Measurements from ENCODE around the gene GRM3.

The GRM3 gene

GRCh38 chr7:86793136-86793535, 149.4 kb downstream of the GRM3 start:
- Histone ChIP-seq H3K27me3 (ENCODE audit: control insufficient read depth in 1 of 2, insufficient read depth in 2 of 2, low read length in 2 of 2) (no peaks in the 10 kb centered on the region), H3K9ac (ENCODE audit: low read length) (no peak overlapping the region), H3K9me3 (ENCODE audit: low read length) (no peaks in the 10 kb centered on the region), H3K27ac (ENCODE audit: low read depth, low read length) (no peak overlapping the region), H3K36me3 (ENCODE audit: insufficient read depth, low read length) (no peaks in the 10 kb centered on the region), H3K4me3 (ENCODE audit: low read depth in 1 of 2, low read length in 2 of 2) (no peak overlapping the region), H3K4me1 (ENCODE audit: insufficient read depth, low read length) (no peaks in the 10 kb centered on the region)

- no peaks in the 10 kb centered on the region for H3K27me3 ChIP-seq (ENCODE audit: control insufficient read depth in 1 of 2, insufficient read depth in 2 of 2, low read length in 2 of 2)
- H3K9ac ChIP-seq (ENCODE audit: low read length) = no peak overlapping the region
- H3K4me1 ChIP-seq (ENCODE audit: insufficient read depth, low read length) = no peaks in the 10 kb centered on the region
- H3K9me3 ChIP-seq (ENCODE audit: low read length) = no peaks in the 10 kb centered on the region
- no peaks in the 10 kb centered on the region for H3K36me3 ChIP-seq (ENCODE audit: insufficient read depth, low read length)
- H3K4me3 ChIP-seq (ENCODE audit: low read depth in 1 of 2, low read length in 2 of 2) = no peak overlapping the region
- H3K27ac ChIP-seq (ENCODE audit: low read depth, low read length) = no peak overlapping the region
Observed at GRCh38 chr7:86814661-86815379, 171.1 kb downstream of the GRM3 start.

GRCh38 chr7:86815556-86815955, 171.8 kb downstream of the GRM3 start:
- H3K9me3 ChIP-seq (ENCODE audit: low read length) = no peaks in the 10 kb centered on the region
- H3K4me3 ChIP-seq (ENCODE audit: low read depth in 1 of 2, low read length in 2 of 2) = no peak overlapping the region

GRCh38 chr7:86818903-86819302, 175.2 kb downstream of the GRM3 start:
- Histone ChIP-seq H3K4me3 (ENCODE audit: low read depth in 1 of 2, low read length in 2 of 2) (no peak overlapping the region), H3K4me1 (ENCODE audit: insufficient read depth, low read length) (no peaks in the 10 kb centered on the region), H3K27ac (ENCODE audit: low read depth, low read length) (no peak overlapping the region), H3K9ac (ENCODE audit: low read length) (no peak overlapping the region), H3K9me3 (ENCODE audit: low read length) (no peaks in the 10 kb centered on the region), H3K36me3 (ENCODE audit: insufficient read depth, low read length) (no peaks in the 10 kb centered on the region), H3K27me3 (ENCODE audit: control insufficient read depth in 1 of 2, insufficient read depth in 2 of 2, low read length in 2 of 2) (no peaks in the 10 kb centered on the region)

More at GRCh38 chr7:86815556-86815955, 171.8 kb downstream of the GRM3 start:
- Histone ChIP-seq H3K4me1 (ENCODE audit: insufficient read depth, low read length) (no peaks in the 10 kb centered on the region), H3K9ac (ENCODE audit: low read length) (no peak overlapping the region), H3K36me3 (ENCODE audit: insufficient read depth, low read length) (no peaks in the 10 kb centered on the region), H3K27ac (ENCODE audit: low read depth, low read length) (no peak overlapping the region), H3K27me3 (ENCODE audit: control insufficient read depth in 1 of 2, insufficient read depth in 2 of 2, low read length in 2 of 2) (no peaks in the 10 kb centered on the region)

- Histone ChIP-seq H3K27ac (ENCODE audit: low read depth, low read length) (no peak overlapping the region), H3K9me3 (ENCODE audit: low read length) (no peaks in the 10 kb centered on the region), H3K27me3 (ENCODE audit: control insufficient read depth in 1 of 2, insufficient read depth in 2 of 2, low read length in 2 of 2) (no peaks in the 10 kb centered on the region), H3K4me1 (ENCODE audit: insufficient read depth, low read length) (no peaks in the 10 kb centered on the region), H3K9ac (ENCODE audit: low read length) (no peak overlapping the region), H3K36me3 (ENCODE audit: insufficient read depth, low read length) (no peaks in the 10 kb centered on the region), H3K4me3 (ENCODE audit: low read depth in 1 of 2, low read length in 2 of 2) (no peak overlapping the region)
Observed at GRCh38 chr7:86823769-86824168, 180.1 kb downstream of the GRM3 start.

GRCh38 chr7:86825264-86825663, 181.6 kb downstream of the GRM3 start:
- H3K27ac ChIP-seq (ENCODE audit: low read depth, low read length) = no peak overlapping the region
- H3K9me3 ChIP-seq (ENCODE audit: low read length) = no peaks in the 10 kb centered on the region
- no peaks in the 10 kb centered on the region for H3K36me3 ChIP-seq (ENCODE audit: insufficient read depth, low read length)
- no peak overlapping the region for H3K9ac ChIP-seq (ENCODE audit: low read length)
- no peaks in the 10 kb centered on the region for H3K4me1 ChIP-seq (ENCODE audit: insufficient read depth, low read length)
- H3K4me3 ChIP-seq (ENCODE audit: low read depth in 1 of 2, low read length in 2 of 2) = no peak overlapping the region
- no peaks in the 10 kb centered on the region for H3K27me3 ChIP-seq (ENCODE audit: control insufficient read depth in 1 of 2, insufficient read depth in 2 of 2, low read length in 2 of 2)

- Histone ChIP-seq H3K4me1 (ENCODE audit: insufficient read depth, low read length) (no peaks in the 10 kb centered on the region), H3K27me3 (ENCODE audit: control insufficient read depth in 1 of 2, insufficient read depth in 2 of 2, low read length in 2 of 2) (no peaks in the 10 kb centered on the region), H3K4me3 (ENCODE audit: low read depth in 1 of 2, low read length in 2 of 2) (no peak overlapping the region), H3K9ac (ENCODE audit: low read length) (no peak overlapping the region), H3K27ac (ENCODE audit: low read depth, low read length) (no peak overlapping the region), H3K36me3 (ENCODE audit: insufficient read depth, low read length) (no peaks in the 10 kb centered on the region), H3K9me3 (ENCODE audit: low read length) (no peaks in the 10 kb centered on the region)
Observed at GRCh38 chr7:86826948-86827347, 183.2 kb downstream of the GRM3 start.

GRCh38 chr7:86833360-86833759, 189.7 kb downstream of the GRM3 start:
- Histone ChIP-seq H3K27me3 (ENCODE audit: control insufficient read depth in 1 of 2, insufficient read depth in 2 of 2, low read length in 2 of 2) (no peaks in the 10 kb centered on the region), H3K9ac (ENCODE audit: low read length) (no peak overlapping the region), H3K9me3 (ENCODE audit: low read length) (no peaks in the 10 kb centered on the region), H3K4me3 (ENCODE audit: low read depth in 1 of 2, low read length in 2 of 2) (no peak overlapping the region), H3K4me1 (ENCODE audit: insufficient read depth, low read length) (no peaks in the 10 kb centered on the region), H3K36me3 (ENCODE audit: insufficient read depth, low read length) (no peaks in the 10 kb centered on the region), H3K27ac (ENCODE audit: low read depth, low read length) (no peak overlapping the region)

- Histone ChIP-seq H3K27me3 (ENCODE audit: control insufficient read depth in 1 of 2, insufficient read depth in 2 of 2, low read length in 2 of 2) (no peaks in the 10 kb centered on the region), H3K4me3 (ENCODE audit: low read depth in 1 of 2, low read length in 2 of 2) (no peak overlapping the region)
Observed at GRCh38 chr7:86837235-86837634, 193.5 kb downstream of the GRM3 start.

GRCh38 chr7:86844608-86845007, 200.9 kb downstream of the GRM3 start:
- H3K9me3 ChIP-seq (ENCODE audit: low read length) = no peaks in the 10 kb centered on the region
- no peak overlapping the region for H3K27ac ChIP-seq (ENCODE audit: low read depth, low read length)
- no peaks in the 10 kb centered on the region for H3K36me3 ChIP-seq (ENCODE audit: insufficient read depth, low read length)

More at GRCh38 chr7:86837235-86837634, 193.5 kb downstream of the GRM3 start:
- H3K9me3 ChIP-seq (ENCODE audit: low read length) = no peaks in the 10 kb centered on the region
- no peaks in the 10 kb centered on the region for H3K36me3 ChIP-seq (ENCODE audit: insufficient read depth, low read length)
- H3K4me1 ChIP-seq (ENCODE audit: insufficient read depth, low read length) = no peaks in the 10 kb centered on the region
- no peak overlapping the region for H3K27ac ChIP-seq (ENCODE audit: low read depth, low read length)
- no peak overlapping the region for H3K9ac ChIP-seq (ENCODE audit: low read length)

GRCh38 chr7:86846494-86847190, 202.9 kb downstream of the GRM3 start:
- H3K4me1 ChIP-seq (ENCODE audit: insufficient read depth, low read length) = no peaks in the 10 kb centered on the region
- H3K27me3 ChIP-seq (ENCODE audit: control insufficient read depth in 1 of 2, insufficient read depth in 2 of 2, low read length in 2 of 2) = no peaks in the 10 kb centered on the region
- H3K4me3 ChIP-seq (ENCODE audit: low read depth in 1 of 2, low read length in 2 of 2) = no peak overlapping the region
- H3K27ac ChIP-seq (ENCODE audit: low read depth, low read length) = no peak overlapping the region
- H3K9ac ChIP-seq (ENCODE audit: low read length) = no peak overlapping the region
- no peaks in the 10 kb centered on the region for H3K36me3 ChIP-seq (ENCODE audit: insufficient read depth, low read length)
- no peaks in the 10 kb centered on the region for H3K9me3 ChIP-seq (ENCODE audit: low read length)

More at GRCh38 chr7:86844608-86845007, 200.9 kb downstream of the GRM3 start:
- no peak overlapping the region for H3K4me3 ChIP-seq (ENCODE audit: low read depth in 1 of 2, low read length in 2 of 2)
- no peaks in the 10 kb centered on the region for H3K27me3 ChIP-seq (ENCODE audit: control insufficient read depth in 1 of 2, insufficient read depth in 2 of 2, low read length in 2 of 2)
- no peak overlapping the region for H3K9ac ChIP-seq (ENCODE audit: low read length)
- no peaks in the 10 kb centered on the region for H3K4me1 ChIP-seq (ENCODE audit: insufficient read depth, low read length)

GRCh38 chr7:86848226-86848625, 204.5 kb downstream of the GRM3 start:
- no peaks in the 10 kb centered on the region for H3K9me3 ChIP-seq (ENCODE audit: low read length)
- H3K27ac ChIP-seq (ENCODE audit: low read depth, low read length) = no peak overlapping the region
- H3K9ac ChIP-seq (ENCODE audit: low read length) = no peak overlapping the region
- H3K4me1 ChIP-seq (ENCODE audit: insufficient read depth, low read length) = no peaks in the 10 kb centered on the region
- H3K36me3 ChIP-seq (ENCODE audit: insufficient read depth, low read length) = no peaks in the 10 kb centered on the region
- H3K4me3 ChIP-seq (ENCODE audit: low read depth in 1 of 2, low read length in 2 of 2) = no peak overlapping the region
- H3K27me3 ChIP-seq (ENCODE audit: control insufficient read depth in 1 of 2, insufficient read depth in 2 of 2, low read length in 2 of 2) = no peaks in the 10 kb centered on the region
